HCT116 (cell line): ENCODE measurements around the gene GARS1. TPM values are rescaled to one million over a fixed set of nuclear protein-coding genes. Genes with fewer than 3 reads are reported as not detected.

Experiments used
- ATAC-seq: fragments of 200-7000 bp; cut with Tn5 transposase; 2 replicates; pipeline ENCODE4 v1.9.1; 2020; ENCODE audit warnings: mild to moderate bottlenecking, moderate library complexity
- BruUV-seq: library from RNA; stranded (reverse); fragments of 400-500 nt; replicated peaks from 2 replicates; lab custom pipeline; 2021; lab: Mats Ljungman, UMichigan
- CTCF ChIA-PET: fragments of 300-600 bp; sonication (Branson Sonifier 250); formaldehyde crosslinking; loops from one replicate; lab custom pipeline; 2021; ENCODE audit warnings: antibody characterized with exemption; lab: Charles Lee
- POLR2A ChIA-PET: fragments of 300-600, 350-600 bp; sonication (Branson Sonifier 250); formaldehyde crosslinking; loops from one replicate; lab custom pipeline; 2021; ENCODE audit warnings: antibody characterized with exemption; lab: Charles Lee
- RAD21 ChIA-PET, 2 experiments: fragments of 300-600 bp; sonication (Branson Sonifier 250); formaldehyde crosslinking; loops; one replicate each; lab custom pipeline; 2023; ENCODE audit warnings: low total read pairs in 2 of 2; ENCODE audit not compliant: uncharacterized antibody in 2 of 2, unreplicated experiment in 2 of 2, low non-redundant PET in 1 of 2; lab: Charles Lee
- DNase-seq: peaks from one replicate; pipeline ENCODE4 v3.0.0-alpha.2; 2010; ENCODE audit warnings: low read depth, low spot score
- H2AFZ ChIP-seq: fragments of 200-600 bp; shearing (Covaris generic), sonication (generic); 2 replicates; pipeline ENCODE4 v1.6.1; 2017; ENCODE audit warnings: low read depth, mixed run types, mixed read lengths, antibody characterized with exemption, low read length; ENCODE audit not compliant: poor library complexity, severe bottlenecking
- H3K27ac ChIP-seq: 2 replicates; pipeline ENCODE4 v1.5.1; 2012; ENCODE audit warnings: low read depth, low read length
- H3K27me3 ChIP-seq: fragments of 200-600 bp; sonication (generic); 2 replicates; pipeline ENCODE4 v1.6.1; 2016; ENCODE audit warnings: mixed run types, low read length, mixed read lengths; ENCODE audit not compliant: insufficient read depth
- H3K36me3 ChIP-seq, 2 experiments: fragments of 200-500 bp in 1 of 2; fragments of 200-600 bp in 1 of 2; sonication (Bioruptor generic) in 1 of 2; sonication (generic) in 1 of 2; 2 replicates each; pipeline versions ENCODE4 v1.5.1 to v1.6.1; 2014 to 2016; ENCODE audit warnings: low read length in 2 of 2, inconsistent platforms in 1 of 2, mixed read lengths in 1 of 2, mixed run types in 1 of 2; ENCODE audit not compliant: insufficient read depth in 2 of 2, control insufficient read depth in 1 of 2
- H3K4me1 ChIP-seq, 2 experiments: fragments of 200-600 bp in 1 of 2; sonication (generic) in 1 of 2; 2 replicates each; pipeline versions ENCODE4 v1.5.1 to v1.6.1; 2012 to 2017; ENCODE audit warnings: low read length in 2 of 2, inconsistent platforms in 1 of 2, mild to moderate bottlenecking in 1 of 2, mixed read lengths in 1 of 2, mixed run types in 1 of 2, moderate library complexity in 1 of 2; ENCODE audit not compliant: insufficient read depth in 2 of 2, control insufficient read depth in 1 of 2
- H3K4me2 ChIP-seq: fragments of 200-600 bp; sonication (generic); 2 replicates; pipeline ENCODE4 v1.6.1; 2017; ENCODE audit warnings: mixed run types, low read length, mixed read lengths
- H3K4me3 ChIP-seq, 2 experiments: fragments of 200-600 bp in 1 of 2; sonication (generic) in 1 of 2; replicated peaks in 1 of 2; 2 replicates each; pipeline ENCODE4 v1.5.1; 2011 to 2016; ENCODE audit warnings: low read length in 2 of 2, control low read depth in 1 of 2, low read depth in 1 of 2, mild to moderate bottlenecking in 1 of 2, mixed read lengths in 1 of 2, mixed run types in 1 of 2
- H3K79me2 ChIP-seq: fragments of 200-600 bp; sonication (generic); 2 replicates; pipeline ENCODE4 v1.6.1; 2017; ENCODE audit warnings: mild to moderate bottlenecking, mixed run types, low read length, moderate library complexity, mixed read lengths; ENCODE audit not compliant: insufficient read depth
- H3K9ac ChIP-seq: fragments of 200-600 bp; sonication (generic); 2 replicates; pipeline ENCODE4 v1.6.1; 2016; ENCODE audit warnings: low read length, mixed read lengths
- H3K9me2 ChIP-seq: fragments of 200-600 bp; sonication (generic), shearing (Covaris generic); 2 replicates; pipeline ENCODE4 v1.6.1; 2017; ENCODE audit warnings: mixed run types, mild to moderate bottlenecking, moderate library complexity; ENCODE audit not compliant: insufficient read depth
- H3K9me3 ChIP-seq, 2 experiments: fragments of 200-500 bp in 1 of 2; fragments of 200-600 bp in 1 of 2; sonication (Bioruptor generic) in 1 of 2; sonication (generic) in 1 of 2; 2 replicates each; pipeline ENCODE4 v1.6.1; 2014 to 2017; ENCODE audit warnings: low read length in 2 of 2, mixed read lengths in 2 of 2, inconsistent platforms in 1 of 2, low read depth in 1 of 2, mild to moderate bottlenecking in 1 of 2, mixed run types in 1 of 2, moderate library complexity in 1 of 2; ENCODE audit not compliant: control insufficient read depth in 1 of 2, insufficient read depth in 1 of 2
- H4K20me1 ChIP-seq: fragments of 200-600 bp; sonication (generic), shearing (Covaris generic); 2 replicates; pipeline ENCODE4 v1.6.1; 2017; ENCODE audit warnings: mixed run types, mild to moderate bottlenecking, moderate library complexity; ENCODE audit not compliant: insufficient read depth
- CBX3 ChIP-seq: IDR thresholded peaks from 2 replicates; pipeline ENCODE4 v1.6.1; 2012; ENCODE audit warnings: low read depth
- CEBPB ChIP-seq: IDR thresholded peaks from 2 replicates; pipeline ENCODE4 v1.6.1; 2012; ENCODE audit warnings: low read depth
- EGR1 ChIP-seq: IDR thresholded peaks from 2 replicates; pipeline ENCODE4 v1.6.1; 2012; ENCODE audit warnings: low read depth
- ELF1 ChIP-seq: IDR thresholded peaks from 2 replicates; pipeline ENCODE4 v1.6.1; 2012; ENCODE audit warnings: low read depth, borderline replicate concordance
- EZH2 ChIP-seq: fragments of 200-600 bp; sonication (generic); IDR thresholded peaks from 2 replicates; pipeline ENCODE4 v1.6.1; 2017; ENCODE audit warnings: antibody characterized with exemption, mixed run types
- FOSL1 ChIP-seq: IDR thresholded peaks from 2 replicates; pipeline ENCODE4 v1.6.1; 2012; ENCODE audit warnings: low read depth
- JUND ChIP-seq: IDR thresholded peaks from 2 replicates; pipeline ENCODE4 v1.6.1; 2012
- POLR2A ChIP-seq: IDR thresholded peaks from 2 replicates; pipeline ENCODE4 v1.7.0; 2011; ENCODE audit warnings: borderline replicate concordance; ENCODE audit not compliant: insufficient read depth, insufficient read length; ENCODE audit errors: extremely low read depth
- POLR2AphosphoS5 ChIP-seq: IDR thresholded peaks from 2 replicates; pipeline ENCODE4 v1.6.1; 2011; ENCODE audit warnings: mild to moderate bottlenecking, low read depth, low read length, moderate library complexity
- RAD21 ChIP-seq: IDR thresholded peaks from 2 replicates; pipeline ENCODE4 v1.6.1; 2012; ENCODE audit warnings: low read depth, mild to moderate bottlenecking
- SRF ChIP-seq: IDR thresholded peaks from 2 replicates; pipeline ENCODE4 v1.6.1; 2012; ENCODE audit warnings: low read depth
- TCF7L2 ChIP-seq: IDR thresholded peaks from 2 replicates; pipeline ENCODE4 v1.7.0; 2011; ENCODE audit warnings: borderline replicate concordance, inconsistent platforms; ENCODE audit not compliant: insufficient read depth, insufficient read length; ENCODE audit errors: extremely low read depth
- YY1 ChIP-seq: IDR thresholded peaks from 2 replicates; pipeline ENCODE4 v1.6.1; 2011; ENCODE audit warnings: low read length, low read depth, moderate library complexity, mild to moderate bottlenecking; ENCODE audit not compliant: insufficient replicate concordance; ENCODE audit errors: extremely low read depth
- ZFX ChIP-seq: fragments of 450-650 bp; IDR thresholded peaks from 2 replicates; pipeline ENCODE4 v1.6.1; 2017
- intact Hi-C: fragments of 100-400 bp; cut with micrococcal nuclease; formaldehyde crosslinking; loops from 2 replicates; pipeline ENCODE4 v1.10.0; 2022
- total RNA-seq: library from RNA; stranded (reverse); gene quantifications from one replicate; pipeline ENCODE4 v1.2.1, GENCODE V29; 2021; ENCODE audit not compliant: unreplicated experiment
- TF ChIP-seq, protein P1 (sequence below): IDR thresholded peaks from 2 replicates; pipeline ENCODE4 v1.6.1; 2012

Gene GARS1
- total RNA-seq, 1 experiment from 2014 or later, result 329 TPM

DNA sequence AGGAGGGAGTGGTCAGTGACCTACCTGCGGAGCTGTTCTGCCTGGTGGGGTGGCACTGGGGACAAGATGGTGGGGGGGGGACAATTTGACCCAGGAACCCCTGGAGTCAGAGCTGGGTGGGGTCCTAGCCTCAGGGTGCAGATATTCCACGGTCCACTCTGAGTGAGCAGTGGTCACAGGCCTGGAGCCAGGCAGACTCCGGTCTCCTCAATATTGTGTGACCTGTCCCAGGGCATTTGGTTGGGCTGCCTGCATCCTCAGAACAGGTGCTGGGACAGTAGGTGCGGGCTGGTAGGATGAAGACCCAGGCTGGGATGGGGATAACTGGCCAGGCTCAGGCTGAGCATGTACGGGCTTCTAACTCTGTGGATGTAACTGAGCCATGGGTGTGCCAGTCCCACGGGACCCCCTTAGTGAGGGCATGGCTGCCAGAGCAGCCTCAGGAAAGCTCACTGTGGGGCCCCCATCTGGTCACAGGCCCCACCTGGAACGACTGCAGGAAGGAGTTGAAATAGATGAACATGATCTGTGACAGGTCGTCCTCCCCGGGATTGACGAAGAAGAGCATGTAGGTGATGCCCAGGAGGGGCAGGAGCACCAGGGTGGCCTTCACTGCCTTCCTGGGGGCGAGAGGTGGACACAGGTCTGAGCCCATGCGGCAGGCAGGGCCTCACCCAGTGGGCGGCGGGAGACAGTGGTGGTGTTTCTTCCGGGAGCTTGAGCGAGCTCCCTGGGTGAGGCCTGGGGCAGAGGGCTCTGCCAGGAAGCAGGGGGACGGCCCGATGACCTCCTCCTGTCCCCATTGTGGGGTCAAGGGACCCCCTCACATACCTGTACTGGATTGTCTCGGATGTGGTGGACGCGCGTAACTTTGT is 60.7 kb downstream of the GARS1 start:
- no peak for TF ChIP-seq POLR2A
- TF ChIP-seq CEBPB, result no peak
- TF ChIP-seq CBX3, result no peak
- TF ChIP-seq, protein P1, sequence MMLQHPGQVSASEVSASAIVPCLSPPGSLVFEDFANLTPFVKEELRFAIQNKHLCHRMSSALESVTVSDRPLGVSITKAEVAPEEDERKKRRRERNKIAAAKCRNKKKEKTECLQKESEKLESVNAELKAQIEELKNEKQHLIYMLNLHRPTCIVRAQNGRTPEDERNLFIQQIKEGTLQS, result no peak
- no peak for TF ChIP-seq SRF
- TF ChIP-seq FOSL1, result no peak
- TF ChIP-seq YY1, result no peak
- no peak for TF ChIP-seq TCF7L2
- no peak for TF ChIP-seq EZH2
- no peak for TF ChIP-seq POLR2AphosphoS5
- TF ChIP-seq EGR1, result no peak
- no peak for TF ChIP-seq ELF1
- TF ChIP-seq RAD21, result no peak
- TF ChIP-seq ZFX, result no peak
- TF ChIP-seq JUND, result no peak
- no peaks in the 10 kb centered on the region for H3K9me2 ChIP-seq
- no peaks in the 10 kb centered on the region for H3K27me3 ChIP-seq
- no peak overlapping the region for H3K4me3 ChIP-seq
- H4K20me1 ChIP-seq, result no peaks in the 10 kb centered on the region
- H3K79me2 ChIP-seq, result no peaks in the 10 kb centered on the region
- no peak overlapping the region for H2AFZ ChIP-seq
- no peak overlapping the region for H3K4me2 ChIP-seq
- no peaks in the 10 kb centered on the region for H3K36me3 ChIP-seq
- ChIA-PET POLR2A (no interaction called here), CTCF (no interaction called here), RAD21 (no interaction called here)
- no TSS peak for BruUV-seq
- no peaks in the 10 kb centered on the region for H3K9me3 ChIP-seq
- no peak for DNase-seq
- H3K9ac ChIP-seq, result no peak overlapping the region
- ATAC-seq, result no peak
- intact Hi-C loops, result no loop called here
- H3K4me1 ChIP-seq, result no peaks in the 10 kb centered on the region
- no peak overlapping the region for H3K27ac ChIP-seq
